Hepatocyte (in vitro differentiated cells): Measurements from ENCODE around the gene FAM193B. TPM values are rescaled to one million over a fixed set of nuclear protein-coding genes. Genes with fewer than 3 reads are reported as not detected.

ENCODE experiments used
- DNase-seq: peaks from one replicate; pipeline ENCODE4 v3.0.0-alpha.2; 2016; ENCODE audit warnings: low spot score
- H2AFZ ChIP-seq: fragments of 200-600 bp; sonication (generic); 2 replicates; pipeline ENCODE4 v1.6.0; 2016; ENCODE audit warnings: antibody characterized with exemption, mild to moderate bottlenecking
- H3K27ac ChIP-seq: fragments of 200-600 bp; sonication (generic); 2 replicates; pipeline ENCODE4 v1.5.1; 2016; ENCODE audit warnings: mild to moderate bottlenecking
- H3K27me3 ChIP-seq: fragments of 200-600 bp; sonication (generic); 2 replicates; pipeline ENCODE4 v1.6.1; 2016
- H3K36me3 ChIP-seq: fragments of 200-600 bp; sonication (generic); replicated peaks from 2 replicates; pipeline ENCODE4 v1.5.1; 2016; ENCODE audit warnings: low read depth; ENCODE audit not compliant: insufficient read depth
- H3K4me1 ChIP-seq: fragments of 200-600 bp; sonication (generic); 2 replicates; pipeline ENCODE4 v1.5.1; 2016; ENCODE audit warnings: mild to moderate bottlenecking, moderate library complexity; ENCODE audit not compliant: insufficient read depth
- H3K4me2 ChIP-seq: fragments of 200-600 bp; sonication (generic); 2 replicates; pipeline ENCODE4 v1.6.0; 2016
- H3K4me3 ChIP-seq: fragments of 200-600 bp; sonication (generic); 2 replicates; pipeline ENCODE4 v1.5.1; 2016; ENCODE audit warnings: mild to moderate bottlenecking
- H3K79me2 ChIP-seq: fragments of 200-600 bp; sonication (generic); 2 replicates; pipeline ENCODE4 v1.6.0; 2017; ENCODE audit warnings: mild to moderate bottlenecking
- H3K9me2 ChIP-seq: fragments of 200-600 bp; sonication (generic); replicated peaks from 2 replicates; pipeline ENCODE4 v1.6.0; 2017; ENCODE audit warnings: mild to moderate bottlenecking; ENCODE audit not compliant: insufficient read depth
- H3K9me3 ChIP-seq: fragments of 200-600 bp; sonication (generic); 2 replicates; pipeline ENCODE4 v1.5.1; 2016; ENCODE audit warnings: low read depth, mild to moderate bottlenecking
- H4K20me1 ChIP-seq: fragments of 200-600 bp; sonication (generic); 2 replicates; pipeline ENCODE4 v1.6.0; 2016; ENCODE audit warnings: mild to moderate bottlenecking; ENCODE audit not compliant: insufficient read depth, poor library complexity, severe bottlenecking
- EZH2 ChIP-seq: fragments of 200-600 bp; sonication (generic); IDR thresholded peaks from 2 replicates; pipeline ENCODE4 v1.6.1; 2016; ENCODE audit warnings: antibody characterized with exemption, mild to moderate bottlenecking, borderline replicate concordance
- EZH2phosphoT487 ChIP-seq: fragments of 200-600 bp; sonication (generic); IDR thresholded peaks from one replicate; pipeline ENCODE4 v1.6.1; 2018; ENCODE audit warnings: antibody characterized with exemption, mild to moderate bottlenecking, low read depth, moderate library complexity; ENCODE audit not compliant: unreplicated experiment, severe bottlenecking
- WGBS: methylation state at CpG from one replicate; pipeline ENCODE4 v1.1.6; 2016; ENCODE audit warnings: low lambda C conversion rate; ENCODE audit errors: missing lambda C conversion rate; 5-methylcytosine and 5-hydroxymethylcytosine counted together
- polyA plus RNA-seq: library from polyadenylated mRNA; unstranded; fragments of >200 nt; fragmentation: Nextera tagmentation; extraction: Ambion mirVana; gene quantifications from 2 replicates; pipeline ENCODE4 v1.2.1, GENCODE V29; 2016
- total RNA-seq: library from RNA; depleted of rRNA; stranded (reverse); fragments of >200 nt; gene quantifications from 2 replicates; pipeline ENCODE4 v1.2.3, GENCODE V29; 2014
- TF ChIP-seq, protein P1 (sequence below): fragments of 200-600 bp; sonication (generic); IDR thresholded peaks from 2 replicates; pipeline ENCODE4 v1.5.1; 2016; ENCODE audit warnings: antibody characterized with exemption, mild to moderate bottlenecking; ENCODE audit not compliant: poor library complexity

FAM193B gene
- total and polyA plus RNA-seq, 2 experiments from 2014 or later, result 67.6 to 76.1 TPM

DNA sequence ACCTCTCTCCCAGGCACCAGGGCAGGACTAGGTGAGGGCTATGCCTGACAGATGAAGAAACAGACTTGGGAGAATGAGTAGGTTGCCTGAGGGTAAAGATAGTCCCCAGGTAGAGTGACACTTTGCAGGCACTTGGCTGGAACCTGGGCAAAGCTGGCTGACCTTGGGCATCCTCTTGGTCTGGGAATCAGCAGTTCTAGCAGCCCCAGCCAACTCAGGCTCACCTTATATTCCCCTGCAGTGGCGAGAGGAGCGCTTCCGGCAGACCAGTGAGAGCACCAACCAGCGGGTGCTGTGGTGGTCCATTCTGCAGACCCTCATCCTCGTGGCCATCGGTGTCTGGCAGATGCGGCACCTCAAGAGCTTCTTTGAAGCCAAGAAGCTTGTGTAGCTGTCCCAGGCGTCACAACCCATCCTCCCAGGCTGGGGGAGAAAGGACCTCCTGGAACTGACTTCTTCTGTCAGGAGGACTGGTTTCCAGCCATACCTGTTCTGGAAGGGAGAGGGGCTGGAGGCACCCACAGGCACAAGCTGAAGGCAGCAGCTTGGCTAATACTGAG, 40.7 kb upstream of the FAM193B start:
- H3K9me3 ChIP-seq, result no peaks in the 10 kb centered on the region
- TF ChIP-seq EZH2 (no peak), EZH2phosphoT487 (no peak)
- TF ChIP-seq, protein P1, sequence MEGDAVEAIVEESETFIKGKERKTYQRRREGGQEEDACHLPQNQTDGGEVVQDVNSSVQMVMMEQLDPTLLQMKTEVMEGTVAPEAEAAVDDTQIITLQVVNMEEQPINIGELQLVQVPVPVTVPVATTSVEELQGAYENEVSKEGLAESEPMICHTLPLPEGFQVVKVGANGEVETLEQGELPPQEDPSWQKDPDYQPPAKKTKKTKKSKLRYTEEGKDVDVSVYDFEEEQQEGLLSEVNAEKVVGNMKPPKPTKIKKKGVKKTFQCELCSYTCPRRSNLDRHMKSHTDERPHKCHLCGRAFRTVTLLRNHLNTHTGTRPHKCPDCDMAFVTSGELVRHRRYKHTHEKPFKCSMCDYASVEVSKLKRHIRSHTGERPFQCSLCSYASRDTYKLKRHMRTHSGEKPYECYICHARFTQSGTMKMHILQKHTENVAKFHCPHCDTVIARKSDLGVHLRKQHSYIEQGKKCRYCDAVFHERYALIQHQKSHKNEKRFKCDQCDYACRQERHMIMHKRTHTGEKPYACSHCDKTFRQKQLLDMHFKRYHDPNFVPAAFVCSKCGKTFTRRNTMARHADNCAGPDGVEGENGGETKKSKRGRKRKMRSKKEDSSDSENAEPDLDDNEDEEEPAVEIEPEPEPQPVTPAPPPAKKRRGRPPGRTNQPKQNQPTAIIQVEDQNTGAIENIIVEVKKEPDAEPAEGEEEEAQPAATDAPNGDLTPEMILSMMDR, result no peak
- no peaks in the 10 kb centered on the region for H3K36me3 ChIP-seq
- H3K4me2 ChIP-seq, result no peak overlapping the region
- H3K79me2 ChIP-seq, result peaks cover 18% of the 10 kb centered on the region
- no peak overlapping the region for H2AFZ ChIP-seq
- peaks cover 7% of the 10 kb centered on the region for H3K4me1 ChIP-seq
- 99% methylated on average over 8 of the region's 8 CpGs for WGBS
- H3K9me2 ChIP-seq, result no peaks in the 10 kb centered on the region
- no peak for DNase-seq
- no peaks in the 10 kb centered on the region for H3K27me3 ChIP-seq
- no peaks in the 10 kb centered on the region for H4K20me1 ChIP-seq
- no peak overlapping the region for H3K4me3 ChIP-seq
- H3K27ac ChIP-seq, result no peak overlapping the region

DNA sequence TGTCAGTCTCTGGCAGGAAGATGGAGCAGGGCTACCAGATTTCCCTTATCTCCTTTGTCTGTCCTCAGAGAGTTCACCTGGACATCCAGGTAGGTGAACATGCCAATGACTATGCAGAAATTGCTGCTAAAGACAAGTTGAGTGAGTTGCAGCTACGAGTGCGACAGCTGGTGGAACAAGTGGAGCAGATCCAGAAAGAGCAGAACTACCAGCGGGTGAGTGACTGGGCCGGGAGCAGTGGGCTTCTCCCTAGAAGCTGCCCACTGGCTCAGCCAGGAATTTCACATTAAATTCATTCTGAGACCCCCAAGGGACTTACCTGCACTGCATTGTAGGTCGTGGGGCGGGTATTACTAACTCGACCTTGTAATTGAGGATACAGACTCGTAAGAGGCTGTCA, 39.7 kb upstream of the FAM193B start:
- no peaks in the 10 kb centered on the region for H3K9me3 ChIP-seq
- no peak overlapping the region for H3K4me2 ChIP-seq
- 97% methylated on average over 8 of the region's 8 CpGs for WGBS
- no peaks in the 10 kb centered on the region for H3K27me3 ChIP-seq
- no peaks in the 10 kb centered on the region for H3K9me2 ChIP-seq
- peaks cover 7% of the 10 kb centered on the region for H3K4me1 ChIP-seq
- TF ChIP-seq, protein P1, result no peak
- TF ChIP-seq EZH2 (no peak), EZH2phosphoT487 (no peak)
- no peak overlapping the region for H3K27ac ChIP-seq
- H2AFZ ChIP-seq, result no peak overlapping the region
- no peaks in the 10 kb centered on the region for H4K20me1 ChIP-seq
- peaks cover 18% of the 10 kb centered on the region for H3K79me2 ChIP-seq
- no peaks in the 10 kb centered on the region for H3K36me3 ChIP-seq
- no peak overlapping the region for H3K4me3 ChIP-seq
- DNase-seq, result no peak

DNA sequence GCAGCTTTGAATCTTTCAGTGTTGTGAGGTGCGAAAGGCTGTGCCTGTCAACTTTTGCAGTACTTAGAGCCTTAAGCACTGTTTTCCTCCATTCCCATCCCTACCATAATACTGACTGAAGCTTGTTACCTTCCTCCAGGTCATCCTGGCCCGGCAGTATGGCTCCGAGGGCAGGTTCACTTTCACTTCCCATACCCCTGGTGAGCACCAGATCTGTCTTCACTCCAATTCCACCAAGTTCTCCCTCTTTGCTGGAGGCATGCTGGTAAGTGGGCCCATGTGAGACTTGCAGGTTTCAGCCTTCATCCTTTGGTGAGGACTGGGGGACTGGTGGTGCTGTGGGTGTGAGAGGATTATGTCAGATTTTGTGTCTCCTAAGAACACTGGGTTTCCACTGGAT, 39.1 kb upstream of the FAM193B start:
- no peaks in the 10 kb centered on the region for H3K27me3 ChIP-seq
- TF ChIP-seq, protein P1, result no peak
- TF ChIP-seq EZH2phosphoT487 (no peak), EZH2 (no peak)
- H3K79me2 ChIP-seq, result peaks cover 18% of the 10 kb centered on the region
- no peaks in the 10 kb centered on the region for H4K20me1 ChIP-seq
- H3K9me3 ChIP-seq, result no peaks in the 10 kb centered on the region
- peak overlapping the region; percentile 94 for H3K4me2 ChIP-seq
- no peaks in the 10 kb centered on the region for H3K36me3 ChIP-seq
- H3K27ac ChIP-seq, result no peak overlapping the region
- H3K4me3 ChIP-seq, result no peak overlapping the region
- no peak for DNase-seq
- peaks cover 7% of the 10 kb centered on the region for H3K4me1 ChIP-seq
- no peaks in the 10 kb centered on the region for H3K9me2 ChIP-seq
- H2AFZ ChIP-seq, result no peak overlapping the region
- 96% methylated on average over 3 of the region's 3 CpGs for WGBS

DNA sequence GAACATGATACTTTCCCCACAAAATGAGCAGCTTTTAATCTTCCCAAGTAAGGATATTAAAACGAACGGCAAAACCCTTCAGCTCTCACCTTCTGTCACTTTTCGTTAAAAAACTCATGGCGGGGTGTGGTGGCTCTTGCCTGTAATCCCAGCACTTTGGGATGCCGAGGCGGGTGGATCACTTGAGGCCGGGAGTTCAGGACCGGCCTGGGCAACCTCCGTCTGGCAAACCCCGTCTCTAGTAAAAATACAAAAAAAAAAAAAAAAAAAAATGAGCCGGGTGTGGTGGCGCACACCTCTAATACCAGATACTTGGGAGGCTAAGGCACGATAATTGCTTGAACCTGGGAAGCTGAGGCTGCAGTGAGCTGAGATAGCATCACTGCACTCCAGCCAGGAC, 38.5 kb upstream of the FAM193B start:
- Histone ChIP-seq H3K27ac (peak overlapping the region; percentile 90), H4K20me1 (no peaks in the 10 kb centered on the region), H3K4me3 (peak overlapping the region; percentile 97), H3K36me3 (no peaks in the 10 kb centered on the region), H3K9me3 (no peaks in the 10 kb centered on the region), H3K4me2 (peak overlapping the region; percentile 94), H3K27me3 (no peaks in the 10 kb centered on the region), H3K79me2 (peaks cover 18% of the 10 kb centered on the region), H3K9me2 (no peaks in the 10 kb centered on the region), H2AFZ (no peak overlapping the region), H3K4me1 (peaks cover 9% of the 10 kb centered on the region)
- DNase-seq, result no peak
- TF ChIP-seq EZH2 (no peak), EZH2phosphoT487 (no peak)
- TF ChIP-seq, protein P1, result no peak
- WGBS, result 82% methylated on average over 13 of the region's 13 CpGs
